ENCODE measurements around the gene STK31.

- TF ChIP-seq, protein P1, sequence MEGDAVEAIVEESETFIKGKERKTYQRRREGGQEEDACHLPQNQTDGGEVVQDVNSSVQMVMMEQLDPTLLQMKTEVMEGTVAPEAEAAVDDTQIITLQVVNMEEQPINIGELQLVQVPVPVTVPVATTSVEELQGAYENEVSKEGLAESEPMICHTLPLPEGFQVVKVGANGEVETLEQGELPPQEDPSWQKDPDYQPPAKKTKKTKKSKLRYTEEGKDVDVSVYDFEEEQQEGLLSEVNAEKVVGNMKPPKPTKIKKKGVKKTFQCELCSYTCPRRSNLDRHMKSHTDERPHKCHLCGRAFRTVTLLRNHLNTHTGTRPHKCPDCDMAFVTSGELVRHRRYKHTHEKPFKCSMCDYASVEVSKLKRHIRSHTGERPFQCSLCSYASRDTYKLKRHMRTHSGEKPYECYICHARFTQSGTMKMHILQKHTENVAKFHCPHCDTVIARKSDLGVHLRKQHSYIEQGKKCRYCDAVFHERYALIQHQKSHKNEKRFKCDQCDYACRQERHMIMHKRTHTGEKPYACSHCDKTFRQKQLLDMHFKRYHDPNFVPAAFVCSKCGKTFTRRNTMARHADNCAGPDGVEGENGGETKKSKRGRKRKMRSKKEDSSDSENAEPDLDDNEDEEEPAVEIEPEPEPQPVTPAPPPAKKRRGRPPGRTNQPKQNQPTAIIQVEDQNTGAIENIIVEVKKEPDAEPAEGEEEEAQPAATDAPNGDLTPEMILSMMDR (IDR thresholded peaks at IDR 0.05): no peak
- TF ChIP-seq POLR2A (IDR thresholded peaks at IDR 0.05; ENCODE audit: low read depth) (no peak), POLR2AphosphoS5 (IDR thresholded peaks at IDR 0.05) (no peak)
Measured at GRCh38 chr7:23700046-23700445, 10.0 kb upstream of the STK31 start.

All from esophagus muscularis mucosa (tissue), 3 donors.